ENCODE measurements around the gene MSH2.

MSH2 gene

DNA sequence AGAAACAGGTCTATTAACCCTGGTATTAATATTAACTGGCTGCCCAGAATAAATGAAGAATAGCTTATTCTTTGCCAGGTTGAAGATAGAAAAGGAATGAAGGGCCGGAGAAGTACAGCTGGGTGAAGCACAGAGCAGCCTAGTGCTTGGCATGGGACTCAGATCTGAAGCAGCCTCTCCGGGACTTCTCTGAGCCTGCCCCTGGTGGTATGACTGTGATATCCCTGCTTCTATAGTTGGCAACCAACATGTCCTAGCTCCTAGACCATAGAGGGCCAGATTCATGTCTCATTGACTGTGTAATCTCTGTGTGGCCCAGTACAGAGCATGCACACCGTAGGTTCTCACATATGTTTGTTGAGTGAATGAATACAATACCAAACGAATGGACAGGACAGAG, 107.8 kb downstream of the MSH2 start:
- DNase-seq, result no peak

- DNase-seq, result no peak
Observed at GRCh38 chr2:47512581-47513083, 109.7 kb downstream of the MSH2 start.

DNA sequence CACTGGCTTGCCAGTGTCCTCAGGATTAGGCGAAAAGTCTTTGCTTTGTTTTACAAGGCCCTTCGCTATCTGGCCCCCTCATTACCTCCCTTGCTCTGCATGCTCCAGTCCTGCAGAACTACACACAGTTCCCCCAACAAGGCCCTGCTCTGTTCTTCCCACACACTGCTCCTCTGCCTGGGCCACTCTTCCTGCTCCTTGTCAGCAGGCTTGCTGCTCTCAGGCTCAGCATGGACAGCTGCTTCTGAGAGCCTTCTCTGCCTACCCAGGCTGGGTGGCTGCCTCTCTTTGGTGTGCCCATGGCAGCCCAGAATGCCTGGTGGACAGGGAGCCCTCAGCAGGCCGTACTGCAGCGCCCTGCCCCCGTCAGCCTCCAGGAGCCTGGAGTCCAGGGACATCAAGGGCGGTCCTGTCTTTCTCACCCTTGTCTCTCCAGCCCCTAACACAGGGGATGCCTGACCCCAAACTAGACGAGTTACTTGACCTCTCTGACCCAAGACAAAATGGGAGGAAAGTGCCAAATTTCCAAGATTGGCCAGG, 111.1 kb downstream of the MSH2 start:
- DNase-seq, result no peak

DNA sequence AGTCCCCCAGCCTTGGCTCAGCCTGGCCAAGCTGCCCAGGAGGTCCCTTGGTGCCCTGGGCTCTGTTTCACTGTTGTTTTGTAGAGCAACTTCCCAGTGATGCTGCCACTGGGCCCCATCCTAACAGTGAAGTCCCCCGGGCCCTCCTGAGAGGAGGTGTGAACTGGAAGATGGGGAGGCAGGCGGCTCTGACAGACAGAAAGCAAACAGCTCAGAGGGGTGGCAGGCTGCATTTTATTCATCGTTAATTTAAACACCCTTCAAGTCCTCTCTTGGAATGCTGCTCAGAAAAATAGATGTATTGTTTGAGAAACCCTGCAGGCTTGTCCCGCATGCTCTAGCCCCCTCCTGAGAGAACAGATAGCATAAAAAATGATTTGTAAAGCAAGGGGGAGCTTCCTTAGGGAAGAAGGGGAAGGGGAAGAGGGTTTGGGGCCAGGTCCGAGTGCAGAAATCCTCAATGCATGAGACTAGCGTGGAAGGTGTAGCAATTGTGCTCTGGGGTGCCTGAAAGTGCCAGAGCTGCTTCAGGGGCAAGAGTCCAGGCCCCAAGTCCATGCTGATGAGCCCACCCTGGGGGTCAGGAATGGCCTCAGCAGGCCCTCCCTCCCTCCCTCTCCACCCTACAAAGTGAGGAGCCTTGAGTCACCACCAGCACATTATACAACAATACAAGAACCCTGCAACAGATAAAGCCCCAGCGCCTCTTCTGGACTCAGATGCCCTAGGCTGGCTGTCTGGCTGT, 113.6 kb downstream of the MSH2 start:
- no peak for DNase-seq

GRCh38 chr2:47518497-47519146, 115.7 kb downstream of the MSH2 start:
- no peak for DNase-seq

GRCh38 chr2:47519147-47519537, 116.2 kb downstream of the MSH2 start:
- no peak for DNase-seq

GRCh38 chr2:47519604-47520301, 116.8 kb downstream of the MSH2 start:
- DNase-seq, result no peak

DNA sequence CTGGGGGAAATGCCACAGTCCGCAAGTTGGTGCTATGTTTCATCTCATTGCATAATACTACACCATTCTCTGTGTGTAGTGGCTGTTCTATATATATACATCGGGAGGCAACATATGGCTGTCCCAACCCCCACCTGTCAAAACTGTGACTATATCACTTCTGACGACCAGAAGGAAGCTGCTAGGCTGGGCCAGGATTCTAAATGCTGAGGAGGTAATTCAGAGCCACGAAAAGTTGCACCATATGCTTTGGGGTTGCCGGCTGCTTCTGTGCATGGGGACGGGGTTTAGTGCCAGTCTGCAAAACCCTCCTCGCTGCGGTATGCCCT, 117.3 kb downstream of the MSH2 start:
- no peak for DNase-seq

GRCh38 chr2:47520825-47521665, 118.1 kb downstream of the MSH2 start:
- peak; percentile 79 for DNase-seq

DNA sequence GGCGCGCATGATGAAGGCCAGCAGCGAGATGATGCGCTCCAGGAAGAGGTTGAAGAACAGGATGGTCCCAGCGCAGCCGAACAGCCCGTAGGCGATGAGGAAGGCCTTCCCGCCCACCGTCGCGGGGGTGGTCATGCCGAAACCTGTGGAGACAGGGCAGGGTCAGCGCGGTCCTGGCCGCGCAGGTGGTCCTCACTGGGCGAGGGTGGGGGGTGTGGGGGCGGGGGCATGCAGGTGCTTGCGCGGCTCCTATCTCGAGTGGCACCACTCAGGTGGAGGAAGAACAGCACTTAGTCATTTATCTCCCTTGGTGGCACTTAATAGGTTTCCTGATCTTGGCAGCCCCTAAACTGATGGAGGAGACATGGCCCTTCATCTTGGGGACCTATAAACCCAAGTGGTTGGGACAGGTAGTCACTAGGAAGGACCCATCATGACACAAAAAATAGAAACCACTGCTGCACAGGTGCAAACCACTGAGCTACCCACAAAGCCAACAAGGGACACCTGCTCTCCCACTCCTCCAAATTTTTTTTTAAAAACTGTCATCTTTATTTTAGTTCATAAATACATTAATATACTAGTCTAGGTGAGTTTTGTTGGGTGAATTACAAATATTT, 118.8 kb downstream of the MSH2 start:
- DNase-seq, result no peak

DNA sequence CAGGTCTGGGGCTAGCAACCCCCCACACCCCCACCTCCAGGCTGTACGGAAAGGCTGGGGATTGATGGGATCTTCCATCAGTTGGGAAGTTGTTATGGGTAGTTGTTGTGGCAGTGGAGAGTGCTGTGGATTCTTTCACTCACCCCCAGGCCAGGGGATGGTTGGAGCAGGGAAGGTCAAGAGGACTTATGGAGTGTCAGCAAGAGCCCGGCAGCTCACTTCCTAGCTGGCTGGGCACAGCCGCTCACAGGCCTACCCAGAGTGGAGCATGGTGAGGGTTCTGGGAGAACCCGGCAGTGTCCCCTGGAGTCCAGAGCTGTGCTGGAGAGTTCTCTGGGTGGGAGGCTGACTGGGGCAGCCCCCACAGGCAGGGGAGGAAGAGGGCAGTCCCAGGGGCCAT, 122.2 kb downstream of the MSH2 start:
- no peak for DNase-seq

DNA sequence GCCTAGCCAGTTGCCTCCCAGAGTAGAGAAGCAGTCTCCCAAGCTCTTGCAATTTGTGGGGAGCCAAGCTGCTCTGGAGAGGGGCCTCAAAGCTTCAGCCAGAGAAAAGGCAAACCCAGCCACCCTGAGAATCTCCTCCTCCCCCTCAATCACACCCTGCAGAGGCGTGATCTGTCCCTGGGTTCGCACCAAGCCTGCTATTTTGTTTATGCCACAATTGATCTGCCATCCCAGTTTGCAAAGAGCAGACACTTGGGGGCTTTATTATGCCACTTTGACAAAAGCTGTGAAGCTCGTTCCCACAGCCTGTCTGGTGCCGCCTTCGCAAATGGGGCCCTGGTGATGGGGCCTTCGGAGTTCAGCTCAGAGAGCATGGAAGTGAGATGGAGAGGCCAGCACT, 125.5 kb downstream of the MSH2 start:
- no peak for DNase-seq

DNA sequence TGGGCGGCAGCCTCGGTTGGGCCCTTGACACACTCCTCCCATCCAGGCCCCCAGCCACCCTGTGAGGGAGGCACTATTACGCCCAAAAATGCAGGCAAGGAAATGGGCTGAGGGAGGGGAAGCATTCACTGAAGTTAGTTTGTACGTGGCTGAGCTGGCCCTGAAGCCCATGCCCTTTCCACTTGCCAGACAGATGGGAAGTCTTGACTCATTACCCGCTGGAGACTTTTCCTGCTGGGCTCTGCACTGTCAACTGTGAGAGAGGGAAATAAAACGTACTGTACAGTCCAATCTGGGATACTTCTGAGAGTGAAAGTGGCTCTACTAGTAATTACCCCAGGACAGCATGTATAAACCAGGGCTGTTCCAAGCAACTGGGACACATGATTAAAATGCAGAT, 125.9 kb downstream of the MSH2 start:
- no peak for DNase-seq

DNA sequence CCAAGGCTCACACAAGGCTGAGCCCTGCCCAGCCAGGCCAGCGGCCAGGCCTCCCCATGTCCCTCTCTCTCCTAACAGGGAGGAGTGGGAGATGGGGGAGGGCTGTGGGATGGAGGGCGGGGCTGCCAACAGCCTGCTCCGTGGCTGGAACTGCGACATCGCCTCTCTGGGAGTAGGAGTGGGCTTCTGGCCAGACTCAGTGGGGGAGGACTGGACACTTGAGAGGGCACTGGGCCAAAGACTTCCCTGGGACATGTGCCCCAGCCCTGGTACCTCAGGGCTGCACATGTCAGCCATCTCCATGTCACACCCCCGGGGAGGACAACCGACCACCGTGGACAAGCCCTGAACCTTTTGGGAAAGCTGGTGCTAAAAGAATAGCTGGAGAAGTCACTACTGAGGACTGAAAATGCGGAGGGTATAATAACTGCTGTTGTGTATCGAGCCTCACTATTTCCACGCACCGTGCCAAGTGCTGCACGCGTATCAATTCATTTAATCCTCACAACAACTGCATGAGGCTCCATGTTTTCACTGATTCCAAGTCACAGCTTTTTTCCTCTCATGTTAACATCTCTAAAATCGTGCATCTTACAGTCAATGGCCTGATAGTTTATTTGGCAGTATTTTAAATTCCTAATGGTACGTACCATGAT, 127.3 kb downstream of the MSH2 start:
- no peak for DNase-seq

- no peak for DNase-seq
Observed at GRCh38 chr2:47531378-47532042, 128.6 kb downstream of the MSH2 start.

Measured in CD4-positive, alpha-beta T cell treated with Interleukin-21 for 1 hour (primary cell).